Astrocyte (in vitro differentiated cells and primary cell): Measurements from ENCODE around the gene SEC23B. TPM values are rescaled to one million over a fixed set of nuclear protein-coding genes. Genes with fewer than 3 reads are reported as not detected.

Source experiments
- DNase-seq: peaks from one replicate; pipeline ENCODE4 v3.0.0-alpha.2; 2010; ENCODE audit warnings: low read depth
- FAIRE-seq: peaks from 2 replicates; lab custom pipeline; 2011; peaks lifted over from hg19 to GRCh38; lab: Jason Lieb, UNC
- H2AFZ ChIP-seq: 2 replicates; pipeline ENCODE4 v1.6.0; 2012; ENCODE audit warnings: low read depth, low read length, inconsistent platforms
- H3K27ac ChIP-seq: 2 replicates; pipeline ENCODE4 v1.5.1; 2011; ENCODE audit warnings: low read depth, low read length, inconsistent platforms
- H3K27me3 ChIP-seq: 2 replicates; pipeline ENCODE4 v1.6.0; 2011; ENCODE audit warnings: low read length, inconsistent platforms; ENCODE audit not compliant: insufficient read depth
- H3K36me3 ChIP-seq: 2 replicates; pipeline ENCODE4 v1.5.1; 2011; ENCODE audit warnings: low read length, inconsistent platforms; ENCODE audit not compliant: insufficient read depth
- H3K4me1 ChIP-seq: 2 replicates; pipeline ENCODE4 v1.5.1; 2011; ENCODE audit warnings: low read length, inconsistent platforms; ENCODE audit not compliant: insufficient read depth
- H3K4me2 ChIP-seq: 2 replicates; pipeline ENCODE4 v1.6.0; 2012; ENCODE audit warnings: low read length, inconsistent platforms
- H3K4me3 ChIP-seq: 2 replicates; pipeline ENCODE4 v1.5.1; 2011; ENCODE audit warnings: low read depth, mild to moderate bottlenecking, low read length, inconsistent platforms; ENCODE audit not compliant: insufficient read depth
- H3K79me2 ChIP-seq: 2 replicates; pipeline ENCODE4 v1.6.0; 2012; ENCODE audit warnings: mild to moderate bottlenecking, low read length, inconsistent platforms; ENCODE audit not compliant: insufficient read depth
- H3K9ac ChIP-seq: 2 replicates; pipeline ENCODE4 v1.6.0; 2012; ENCODE audit warnings: mild to moderate bottlenecking, low read length, inconsistent platforms
- H3K9me3 ChIP-seq: 2 replicates; pipeline ENCODE4 v1.5.1; 2012; ENCODE audit warnings: low read depth, mild to moderate bottlenecking, low read length, inconsistent platforms; ENCODE audit not compliant: insufficient read depth
- H4K20me1 ChIP-seq: 2 replicates; pipeline ENCODE4 v1.6.0; 2012; ENCODE audit warnings: low read length, inconsistent platforms; ENCODE audit not compliant: insufficient read depth
- H3K27ac Mint-ChIP-seq: one replicate; pipeline ENCODE4 v1.8.0; 2021; ENCODE audit warnings: mild to moderate bottlenecking, mixed read lengths; ENCODE audit not compliant: unreplicated experiment
- H3K27me3 Mint-ChIP-seq: one replicate; pipeline ENCODE4 v1.8.0; 2021; ENCODE audit warnings: low read depth, mixed read lengths; ENCODE audit not compliant: unreplicated experiment
- H3K36me3 Mint-ChIP-seq: one replicate; pipeline ENCODE4 v1.8.0; 2021; ENCODE audit warnings: low read depth, mixed read lengths; ENCODE audit not compliant: unreplicated experiment
- H3K4me1 Mint-ChIP-seq: one replicate; pipeline ENCODE4 v1.8.0; 2021; ENCODE audit warnings: low read depth, mixed read lengths; ENCODE audit not compliant: unreplicated experiment
- H3K4me3 Mint-ChIP-seq: one replicate; pipeline ENCODE4 v1.8.0; 2021; ENCODE audit warnings: mild to moderate bottlenecking, moderate library complexity, mixed read lengths; ENCODE audit not compliant: unreplicated experiment
- H3K9me3 Mint-ChIP-seq: one replicate; pipeline ENCODE4 v1.8.0; 2021; ENCODE audit warnings: mild to moderate bottlenecking, mixed read lengths; ENCODE audit not compliant: unreplicated experiment
- EZH2 ChIP-seq: IDR thresholded peaks from 2 replicates; pipeline ENCODE4 v1.6.1; 2012; ENCODE audit warnings: mild to moderate bottlenecking, low read length, inconsistent platforms; ENCODE audit not compliant: insufficient read depth
- total RNA-seq: library from RNA; stranded (reverse); gene quantifications from 2 replicates; pipeline ENCODE4 v1.2.1, GENCODE V29; 2021
- TF ChIP-seq, protein P1 (sequence below): IDR thresholded peaks from 2 replicates; pipeline ENCODE4 v1.5.1; 2011; ENCODE audit warnings: low read depth, mild to moderate bottlenecking, inconsistent platforms, low read length, moderate library complexity; ENCODE audit not compliant: insufficient read depth

SEC23B gene
- total RNA-seq, 1 donor from 2014 or later = 61.5 TPM

DNA sequence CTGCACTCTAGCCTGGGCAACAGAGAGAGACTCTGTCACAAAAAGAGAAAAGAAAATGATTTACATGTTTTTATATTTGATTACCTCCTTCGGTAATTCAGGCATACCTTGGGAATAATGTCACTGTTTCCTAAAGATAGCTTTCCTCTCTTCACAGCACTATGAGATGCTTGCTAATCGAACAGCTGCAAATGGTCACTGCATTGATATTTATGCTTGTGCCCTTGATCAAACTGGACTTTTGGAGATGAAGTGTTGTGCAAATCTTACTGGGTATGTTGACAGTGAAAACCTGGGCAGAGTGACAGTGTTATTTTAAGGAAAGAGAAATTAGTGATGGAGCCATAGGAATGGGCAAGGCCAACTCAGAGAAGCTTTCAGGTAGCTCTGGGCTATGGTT, 19.6 kb downstream of the SEC23B start:
- Histone ChIP-seq H3K9ac (peak overlapping the region; percentile 7), H3K27ac (peak overlapping the region; percentile 70), H3K79me2 (no peaks in the 10 kb centered on the region), H3K9me3 (no peaks in the 10 kb centered on the region), H3K4me1 (peaks cover 20% of the 10 kb centered on the region), H4K20me1 (no peaks in the 10 kb centered on the region), H3K36me3 (peaks cover 45% of the 10 kb centered on the region), H3K4me2 (peak overlapping the region; percentile 15), H3K27me3 (no peaks in the 10 kb centered on the region), H3K4me3 (no peak overlapping the region), H2AFZ (no peak overlapping the region)
- Mint-ChIP-seq H3K27me3 (no peaks in the 10 kb centered on the region), H3K27ac (peak overlapping the region; percentile 79), H3K9me3 (no peaks in the 10 kb centered on the region), H3K4me3 (no peak overlapping the region), H3K4me1 (peaks cover 17% of the 10 kb centered on the region), H3K36me3 (peaks cover 41% of the 10 kb centered on the region)
- FAIRE-seq = no peak
- TF ChIP-seq, protein P1, sequence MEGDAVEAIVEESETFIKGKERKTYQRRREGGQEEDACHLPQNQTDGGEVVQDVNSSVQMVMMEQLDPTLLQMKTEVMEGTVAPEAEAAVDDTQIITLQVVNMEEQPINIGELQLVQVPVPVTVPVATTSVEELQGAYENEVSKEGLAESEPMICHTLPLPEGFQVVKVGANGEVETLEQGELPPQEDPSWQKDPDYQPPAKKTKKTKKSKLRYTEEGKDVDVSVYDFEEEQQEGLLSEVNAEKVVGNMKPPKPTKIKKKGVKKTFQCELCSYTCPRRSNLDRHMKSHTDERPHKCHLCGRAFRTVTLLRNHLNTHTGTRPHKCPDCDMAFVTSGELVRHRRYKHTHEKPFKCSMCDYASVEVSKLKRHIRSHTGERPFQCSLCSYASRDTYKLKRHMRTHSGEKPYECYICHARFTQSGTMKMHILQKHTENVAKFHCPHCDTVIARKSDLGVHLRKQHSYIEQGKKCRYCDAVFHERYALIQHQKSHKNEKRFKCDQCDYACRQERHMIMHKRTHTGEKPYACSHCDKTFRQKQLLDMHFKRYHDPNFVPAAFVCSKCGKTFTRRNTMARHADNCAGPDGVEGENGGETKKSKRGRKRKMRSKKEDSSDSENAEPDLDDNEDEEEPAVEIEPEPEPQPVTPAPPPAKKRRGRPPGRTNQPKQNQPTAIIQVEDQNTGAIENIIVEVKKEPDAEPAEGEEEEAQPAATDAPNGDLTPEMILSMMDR = no peak
- TF ChIP-seq EZH2 = no peak
- no peak for DNase-seq

DNA sequence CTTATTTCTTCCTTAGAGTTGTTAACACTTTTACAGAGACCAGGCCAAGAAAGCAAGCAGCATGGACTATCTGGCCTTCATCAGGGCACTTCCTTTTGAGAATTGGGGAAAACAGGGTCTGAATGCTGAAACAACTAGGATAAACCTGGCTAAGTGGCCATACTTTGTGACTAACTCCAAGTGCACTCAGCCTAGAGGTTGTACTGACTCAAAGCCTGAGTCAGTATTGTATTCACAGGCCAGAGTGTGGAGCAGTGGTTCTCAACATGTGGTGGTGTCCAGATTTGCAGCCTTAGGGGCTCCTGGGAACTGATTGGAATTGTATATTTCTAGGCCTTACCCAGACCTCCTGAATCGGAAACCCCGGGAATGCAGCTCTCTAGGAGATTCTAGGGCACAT, 20.1 kb downstream of the SEC23B start:
- Histone ChIP-seq H3K4me1 (peaks cover 23% of the 10 kb centered on the region), H3K36me3 (peaks cover 50% of the 10 kb centered on the region), H4K20me1 (peaks cover 2% of the 10 kb centered on the region), H2AFZ (no peak overlapping the region), H3K4me2 (peak overlapping the region; percentile 15), H3K9ac (peak overlapping the region; percentile 7), H3K4me3 (no peak overlapping the region), H3K27ac (peak overlapping the region; percentile 70), H3K27me3 (no peaks in the 10 kb centered on the region), H3K79me2 (no peaks in the 10 kb centered on the region), H3K9me3 (no peaks in the 10 kb centered on the region)
- no peaks in the 10 kb centered on the region for H3K27me3 Mint-ChIP-seq
- H3K4me3 Mint-ChIP-seq = no peak overlapping the region
- H3K4me1 Mint-ChIP-seq = peaks cover 17% of the 10 kb centered on the region
- DNase-seq (peak; percentile 37), FAIRE-seq (peak; percentile 74)
- H3K9me3 Mint-ChIP-seq = no peaks in the 10 kb centered on the region
- no peak for TF ChIP-seq EZH2
- TF ChIP-seq, protein P1 = peak; percentile 9
- H3K27ac Mint-ChIP-seq = peak overlapping the region; percentile 79
- peaks cover 45% of the 10 kb centered on the region for H3K36me3 Mint-ChIP-seq

DNA sequence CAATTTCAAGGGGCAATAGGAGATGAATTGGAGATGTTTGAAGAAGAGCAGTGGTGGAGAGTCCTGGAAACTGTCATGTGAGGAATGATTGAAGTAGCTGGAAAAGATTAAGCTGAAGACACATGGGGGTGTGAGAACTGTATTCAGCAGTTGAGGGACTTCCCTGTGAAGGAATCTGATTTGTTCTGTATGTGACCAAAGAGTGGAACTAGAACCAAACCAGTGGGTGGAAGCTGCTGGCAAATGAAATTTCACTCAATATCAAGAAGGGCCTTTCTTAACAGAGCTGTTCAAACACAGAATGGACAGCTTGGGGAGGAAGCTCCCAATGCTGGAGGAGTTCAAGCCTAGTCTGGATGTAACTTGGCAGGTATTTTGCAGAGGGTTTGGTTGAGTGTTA, 21.3 kb downstream of the SEC23B start:
- no peaks in the 10 kb centered on the region for H3K9me3 Mint-ChIP-seq
- H3K27me3 Mint-ChIP-seq = no peaks in the 10 kb centered on the region
- H3K4me1 Mint-ChIP-seq = peaks cover 15% of the 10 kb centered on the region
- H3K4me2 ChIP-seq = no peak overlapping the region
- H3K27ac Mint-ChIP-seq = no peak overlapping the region
- H3K27ac ChIP-seq = no peak overlapping the region
- peaks cover 58% of the 10 kb centered on the region for H3K36me3 ChIP-seq
- no peak for FAIRE-seq
- no peaks in the 10 kb centered on the region for H3K79me2 ChIP-seq
- H4K20me1 ChIP-seq = peaks cover 9% of the 10 kb centered on the region
- H3K9ac ChIP-seq = no peak overlapping the region
- no peak for DNase-seq
- H3K36me3 Mint-ChIP-seq = peaks cover 42% of the 10 kb centered on the region
- H3K9me3 ChIP-seq = no peaks in the 10 kb centered on the region
- H3K4me1 ChIP-seq = peaks cover 29% of the 10 kb centered on the region
- no peak overlapping the region for H3K4me3 Mint-ChIP-seq
- no peaks in the 10 kb centered on the region for H3K27me3 ChIP-seq
- H3K4me3 ChIP-seq = no peak overlapping the region
- no peak overlapping the region for H2AFZ ChIP-seq
- TF ChIP-seq, protein P1 = no peak
- no peak for TF ChIP-seq EZH2
